GM23338 (cell line): Measurements from ENCODE around the gene FAM25A.
"Not testable (repeated sequence)": the region's sequence is repeated elsewhere in the genome, so short reads cannot be mapped to it uniquely, and the experiment has no call there.

ENCODE experiments used
- CREB1 ChIP-seq: fragments of 250-450 bp; sonication (Bioruptor Pico); IDR thresholded peaks from 2 replicates; pipeline ENCODE4 v1.5.0; 2020; ENCODE audit warnings: low read depth, mild to moderate bottlenecking, moderate library complexity
- TF ChIP-seq, protein P1 (sequence below): IDR thresholded peaks from one replicate; pipeline ENCODE4 v1.6.1; 2018; ENCODE audit warnings: antibody characterized with exemption; ENCODE audit not compliant: unreplicated experiment
- TF ChIP-seq, protein P2 (sequence below), 2 experiments: fragments of 200-600 bp in 1 of 2; sonication (generic) in 1 of 2; conservative IDR thresholded peaks; 2 replicates each; pipeline versions ENCODE4 v1.5.1 to v1.6.1; 2016 to 2017; ENCODE audit warnings: antibody characterized with exemption in 2 of 2, low read depth in 2 of 2, mild to moderate bottlenecking in 2 of 2, moderate library complexity in 1 of 2

DNA sequence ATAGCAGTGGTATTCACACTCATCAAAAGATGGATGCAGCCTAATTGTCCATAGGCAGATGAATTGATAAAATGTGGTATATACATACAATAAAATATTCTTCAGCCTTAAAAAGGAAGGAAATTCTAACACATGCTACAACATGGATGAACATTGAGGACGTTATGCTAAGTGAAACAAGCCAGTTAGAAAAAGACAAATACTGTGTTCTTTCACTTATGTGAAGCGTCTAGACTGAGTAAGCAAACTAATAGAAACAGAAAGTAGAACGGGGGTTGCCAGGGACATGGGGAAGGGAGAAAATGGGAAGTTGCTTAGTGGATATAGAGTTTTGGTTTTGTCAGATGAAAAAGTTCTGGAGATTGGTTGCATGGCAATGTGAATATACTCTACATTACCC is 6.6 kb upstream of the FAM25A start:
- TF ChIP-seq, protein P1, sequence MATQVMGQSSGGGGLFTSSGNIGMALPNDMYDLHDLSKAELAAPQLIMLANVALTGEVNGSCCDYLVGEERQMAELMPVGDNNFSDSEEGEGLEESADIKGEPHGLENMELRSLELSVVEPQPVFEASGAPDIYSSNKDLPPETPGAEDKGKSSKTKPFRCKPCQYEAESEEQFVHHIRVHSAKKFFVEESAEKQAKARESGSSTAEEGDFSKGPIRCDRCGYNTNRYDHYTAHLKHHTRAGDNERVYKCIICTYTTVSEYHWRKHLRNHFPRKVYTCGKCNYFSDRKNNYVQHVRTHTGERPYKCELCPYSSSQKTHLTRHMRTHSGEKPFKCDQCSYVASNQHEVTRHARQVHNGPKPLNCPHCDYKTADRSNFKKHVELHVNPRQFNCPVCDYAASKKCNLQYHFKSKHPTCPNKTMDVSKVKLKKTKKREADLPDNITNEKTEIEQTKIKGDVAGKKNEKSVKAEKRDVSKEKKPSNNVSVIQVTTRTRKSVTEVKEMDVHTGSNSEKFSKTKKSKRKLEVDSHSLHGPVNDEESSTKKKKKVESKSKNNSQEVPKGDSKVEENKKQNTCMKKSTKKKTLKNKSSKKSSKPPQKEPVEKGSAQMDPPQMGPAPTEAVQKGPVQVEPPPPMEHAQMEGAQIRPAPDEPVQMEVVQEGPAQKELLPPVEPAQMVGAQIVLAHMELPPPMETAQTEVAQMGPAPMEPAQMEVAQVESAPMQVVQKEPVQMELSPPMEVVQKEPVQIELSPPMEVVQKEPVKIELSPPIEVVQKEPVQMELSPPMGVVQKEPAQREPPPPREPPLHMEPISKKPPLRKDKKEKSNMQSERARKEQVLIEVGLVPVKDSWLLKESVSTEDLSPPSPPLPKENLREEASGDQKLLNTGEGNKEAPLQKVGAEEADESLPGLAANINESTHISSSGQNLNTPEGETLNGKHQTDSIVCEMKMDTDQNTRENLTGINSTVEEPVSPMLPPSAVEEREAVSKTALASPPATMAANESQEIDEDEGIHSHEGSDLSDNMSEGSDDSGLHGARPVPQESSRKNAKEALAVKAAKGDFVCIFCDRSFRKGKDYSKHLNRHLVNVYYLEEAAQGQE = not testable (repeated sequence)
- TF ChIP-seq, protein P2, sequence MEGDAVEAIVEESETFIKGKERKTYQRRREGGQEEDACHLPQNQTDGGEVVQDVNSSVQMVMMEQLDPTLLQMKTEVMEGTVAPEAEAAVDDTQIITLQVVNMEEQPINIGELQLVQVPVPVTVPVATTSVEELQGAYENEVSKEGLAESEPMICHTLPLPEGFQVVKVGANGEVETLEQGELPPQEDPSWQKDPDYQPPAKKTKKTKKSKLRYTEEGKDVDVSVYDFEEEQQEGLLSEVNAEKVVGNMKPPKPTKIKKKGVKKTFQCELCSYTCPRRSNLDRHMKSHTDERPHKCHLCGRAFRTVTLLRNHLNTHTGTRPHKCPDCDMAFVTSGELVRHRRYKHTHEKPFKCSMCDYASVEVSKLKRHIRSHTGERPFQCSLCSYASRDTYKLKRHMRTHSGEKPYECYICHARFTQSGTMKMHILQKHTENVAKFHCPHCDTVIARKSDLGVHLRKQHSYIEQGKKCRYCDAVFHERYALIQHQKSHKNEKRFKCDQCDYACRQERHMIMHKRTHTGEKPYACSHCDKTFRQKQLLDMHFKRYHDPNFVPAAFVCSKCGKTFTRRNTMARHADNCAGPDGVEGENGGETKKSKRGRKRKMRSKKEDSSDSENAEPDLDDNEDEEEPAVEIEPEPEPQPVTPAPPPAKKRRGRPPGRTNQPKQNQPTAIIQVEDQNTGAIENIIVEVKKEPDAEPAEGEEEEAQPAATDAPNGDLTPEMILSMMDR (conservative IDR thresholded peaks at IDR 0.05; ENCODE audit: low read depth in 2 of 2) = not testable (repeated sequence)
- TF ChIP-seq CREB1 (CRISPR knock-in tag) = not testable (repeated sequence)
